ENCODE measurements around the gene KHDC1. TPM values are rescaled to one million over a fixed set of nuclear protein-coding genes. Genes with fewer than 3 reads are reported as not detected.
"Not testable (repeated sequence)": the region's sequence is repeated elsewhere in the genome, so short reads cannot be mapped to it uniquely, and the experiment has no call there.

The KHDC1 gene
- total RNA-seq (2014; rRNA removed; shearing (Covaris generic)) (0.13 and 1.1 TPM in 2 replicates), polyA plus RNA-seq (2016; fragmentation: Nextera tagmentation; extraction: Ambion mirVana) (2.9 and 3.8 TPM in 2 replicates)

- peaks cover 10% of the 10 kb centered on the region; the same call in 1 of the 2 replicates for H3K79me2 ChIP-seq (ENCODE audit: insufficient read depth)
- peak within 1 kb of the TSS; percentile 92 for H3K4me2 ChIP-seq (ENCODE audit: unreplicated experiment)
- 0 out of 2 replicates have a peak, but pooled peaks cover 10% of the 10 kb centered on the region for H3K4me1 ChIP-seq (ENCODE audit: insufficient read depth)
- 0 to 2% methylated on average over 40 to 58 of the region's 63 CpGs for WGBS, 2 experiments (ENCODE audit: low coverage in 1 of 2, low lambda C conversion rate in 2 of 2, missing lambda C conversion rate in 2 of 2)
- H3K27ac ChIP-seq: peak within 1 kb of the TSS; percentile 46
- DNase-seq: peak; percentile 77
- no peak for TF ChIP-seq EZH2phosphoT487 (IDR thresholded peaks at IDR 0.05; ENCODE audit: insufficient read depth, low read depth)
- TF ChIP-seq EZH2 (IDR thresholded peaks at IDR 0.05; ENCODE audit: insufficient read depth, poor library complexity, severe bottlenecking): no peak
- no peaks in the 10 kb centered on the region for H4K20me1 ChIP-seq (ENCODE audit: insufficient read depth)
- peak within 1 kb of the TSS; percentile 84 for H3K4me3 ChIP-seq
- H2AFZ ChIP-seq: peak within 1 kb of the TSS; percentile 100
- H3K27me3 ChIP-seq (replicated peaks; ENCODE audit: insufficient read depth): no peaks in the 10 kb centered on the region
- peak within 1 kb of the TSS; percentile 86 for H3K9ac ChIP-seq
- H3K9me3 ChIP-seq (ENCODE audit: low read depth): no peaks in the 10 kb centered on the region
- no peaks in the 10 kb centered on the region for H3K9me2 ChIP-seq (ENCODE audit: insufficient read depth)
- no peaks in the 10 kb centered on the region for H3K36me3 ChIP-seq (ENCODE audit: low read depth)
- in situ Hi-C loops (cut with MboI): no loop called here
- H3F3A ChIP-seq (ENCODE audit: insufficient read depth): 0 out of 2 replicates have a peak, but pooled peaks cover 4% of the 10 kb centered on the region
Measured at GRCh38 chr6:73262671-73263569, at the start of gene KHDC1. KHDC1 (minus strand) TSS chr6:73263196; CDS start chr6:73242517, 20,679 bp downstream.

GRCh38 chr6:73310503-73310845 lies 47.5 kb upstream of the KHDC1 start:
- DNase-seq; in situ Hi-C loops (cut with MboI); H4K20me1 ChIP-seq (ENCODE audit: insufficient read depth); H3K36me3 ChIP-seq (ENCODE audit: low read depth); H3K9me2 ChIP-seq (ENCODE audit: insufficient read depth); H3K4me1 ChIP-seq (ENCODE audit: insufficient read depth); H3K79me2 ChIP-seq (ENCODE audit: insufficient read depth); H3F3A ChIP-seq (ENCODE audit: insufficient read depth); H3K27ac ChIP-seq; H3K9me3 ChIP-seq (ENCODE audit: low read depth): not testable (repeated sequence)
- Histone ChIP-seq H3K27me3 (replicated peaks; ENCODE audit: insufficient read depth) (peaks cover 11% of the 10 kb centered on the region), H3K4me2 (ENCODE audit: unreplicated experiment) (peak overlapping the region; percentile 96), H2AFZ (peak overlapping the region; percentile 88), H3K4me3 (peak overlapping the region; percentile 80), H3K9ac (peak overlapping the region; percentile 72)
- 0 to 5% methylated on average over 4 of the region's 4 CpGs for WGBS, 2 experiments (ENCODE audit: low coverage in 1 of 2, low lambda C conversion rate in 2 of 2, missing lambda C conversion rate in 2 of 2)

- no peaks in the 10 kb centered on the region for H4K20me1 ChIP-seq (ENCODE audit: insufficient read depth)
- DNase-seq: peak; percentile 75
- 2 to 3% methylated on average over 59 of the region's 59 CpGs for WGBS, 2 experiments (ENCODE audit: low coverage in 1 of 2, low lambda C conversion rate in 2 of 2, missing lambda C conversion rate in 2 of 2)
Measured at GRCh38 chr6:73309785-73310502, 46.9 kb upstream of the KHDC1 start.

GRCh38 chr6:73309535-73309784 lies 46.5 kb upstream of the KHDC1 start:
- WGBS, 2 experiments (ENCODE audit: low coverage in 1 of 2, low lambda C conversion rate in 2 of 2, missing lambda C conversion rate in 2 of 2): 26 to 35% methylated on average over 13 of the region's 13 CpGs
- H3K9me3 ChIP-seq (ENCODE audit: low read depth): no peaks in the 10 kb centered on the region
- peak overlapping the region; percentile 88 for H2AFZ ChIP-seq
- no peaks in the 10 kb centered on the region for H3K36me3 ChIP-seq (ENCODE audit: low read depth)
- no peak for TF ChIP-seq EZH2phosphoT487 (IDR thresholded peaks at IDR 0.05; ENCODE audit: insufficient read depth, low read depth)
- no peak for TF ChIP-seq EZH2 (IDR thresholded peaks at IDR 0.05; ENCODE audit: insufficient read depth, poor library complexity, severe bottlenecking)
- in situ Hi-C loops (cut with MboI): no loop called here
- H4K20me1 ChIP-seq (ENCODE audit: insufficient read depth): no peaks in the 10 kb centered on the region
- H3K9ac ChIP-seq: peak overlapping the region; percentile 72
- DNase-seq: no peak
- no peaks in the 10 kb centered on the region for H3F3A ChIP-seq (ENCODE audit: insufficient read depth)
- no peaks in the 10 kb centered on the region for H3K4me1 ChIP-seq (ENCODE audit: insufficient read depth)
- H3K4me2 ChIP-seq (ENCODE audit: unreplicated experiment): peak overlapping the region; percentile 96
- peak overlapping the region; percentile 80 for H3K4me3 ChIP-seq
- peaks cover under 1% of the 10 kb centered on the region; the same call in 1 of the 2 replicates for H3K27me3 ChIP-seq (replicated peaks; ENCODE audit: insufficient read depth)
- H3K27ac ChIP-seq: no peak overlapping the region
- H3K79me2 ChIP-seq (ENCODE audit: insufficient read depth): no peaks in the 10 kb centered on the region
- no peaks in the 10 kb centered on the region for H3K9me2 ChIP-seq (ENCODE audit: insufficient read depth)

More at GRCh38 chr6:73309785-73310502, 46.9 kb upstream of the KHDC1 start:
- peak overlapping the region; percentile 72 for H3K9ac ChIP-seq
- H3K27ac ChIP-seq: no peak overlapping the region
- H3K4me1 ChIP-seq (ENCODE audit: insufficient read depth): no peaks in the 10 kb centered on the region
- H3K27me3 ChIP-seq (replicated peaks; ENCODE audit: insufficient read depth): peaks cover 5% of the 10 kb centered on the region
- H3K9me3 ChIP-seq (ENCODE audit: low read depth): no peaks in the 10 kb centered on the region
- H3K36me3 ChIP-seq (ENCODE audit: low read depth): no peaks in the 10 kb centered on the region
- peak overlapping the region; percentile 96 for H3K4me2 ChIP-seq (ENCODE audit: unreplicated experiment)
- H2AFZ ChIP-seq: peak overlapping the region; percentile 88
- TF ChIP-seq EZH2phosphoT487 (IDR thresholded peaks at IDR 0.05; ENCODE audit: insufficient read depth, low read depth) (no peak), EZH2 (IDR thresholded peaks at IDR 0.05; ENCODE audit: insufficient read depth, poor library complexity, severe bottlenecking) (no peak)
- no peaks in the 10 kb centered on the region for H3K79me2 ChIP-seq (ENCODE audit: insufficient read depth)
- peak overlapping the region; percentile 80 for H3K4me3 ChIP-seq
- in situ Hi-C loops (cut with MboI): no loop called here
- no peaks in the 10 kb centered on the region for H3K9me2 ChIP-seq (ENCODE audit: insufficient read depth)
- H3F3A ChIP-seq (ENCODE audit: insufficient read depth): no peaks in the 10 kb centered on the region
